Adipose tissue (tissue), 3 donors: ENCODE data around the gene TECTA. TPM values are rescaled to one million over a fixed set of nuclear protein-coding genes. Genes with fewer than 3 reads are reported as not detected.
"Not testable (repeated sequence)": the region's sequence is repeated elsewhere in the genome, so short reads cannot be mapped to it uniquely, and the experiment has no call there.

Experiments
- H3K27ac ChIP-seq: one replicate; pipeline ENCODE4 v1.5.1; 2013; ENCODE audit warnings: low read depth, low read length
- WGBS, 3 donors: extraction: QIAGEN DNeasy Blood & Tissue Kit; methylation state at CpG; one replicate each; pipeline ENCODE4 v1.1.7; 2013; 5-methylcytosine and 5-hydroxymethylcytosine counted together
- polyA plus RNA-seq, 3 donors: library from polyadenylated mRNA; stranded (reverse); fragments of 200-250 nt; gene quantifications; one replicate each; pipeline ENCODE4 v1.2.3, GENCODE V29; 2013
- donor health status: healthy with polysubstance abuse.
- donor health status: Bipolar disorder and iron deficiency.
- donor health status: healthy.

Gene TECTA
- polyA plus RNA-seq, 3 donors, result 0.20 to 0.67 (median 0.37) TPM

- H3K27ac ChIP-seq, result no peak overlapping the region
- 66 to 70% (median 66%) methylated on average over 9 of the region's 9 CpGs for WGBS, 3 donors
These were observed 12.6 kb downstream of the TECTA start for GRCh38 chr11:121113611-121114010.

GRCh38 chr11:121115024-121115423 is 14.0 kb downstream of the TECTA start:
- H3K27ac ChIP-seq, result not testable (repeated sequence)
- 40 to 100% (median 89%) methylated on average over 1 of the region's 1 CpG for WGBS, 3 donors

DNA sequence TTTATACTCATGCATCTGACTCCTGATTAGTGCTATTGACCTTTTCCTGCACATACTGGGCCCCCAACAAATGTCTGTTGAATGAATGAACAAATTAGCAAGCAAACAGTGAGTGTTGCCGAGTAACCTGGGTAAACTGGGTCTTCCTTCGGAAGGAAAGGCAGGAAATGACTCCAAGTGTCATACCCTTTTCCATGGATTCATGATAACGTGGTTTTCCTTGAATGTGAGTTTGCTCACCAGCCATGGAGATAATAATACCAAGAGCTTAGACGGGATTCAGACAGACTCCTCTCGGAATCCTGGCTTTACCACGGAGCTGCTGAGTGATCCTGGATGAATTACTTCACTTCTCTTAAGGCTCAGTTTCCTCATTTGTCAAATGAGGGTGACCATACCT is 16.7 kb downstream of the TECTA start:
- 53 to 64% (median 57%) methylated on average over 6 of the region's 6 CpGs for WGBS, 3 donors
- no peak overlapping the region for H3K27ac ChIP-seq

- H3K27ac ChIP-seq, result no peak overlapping the region
- WGBS, 3 donors, result 44 to 59% (median 45%) methylated on average over 1 of the region's 1 CpG
These were observed 18.4 kb downstream of the TECTA start for GRCh38 chr11:121119440-121119839.

DNA sequence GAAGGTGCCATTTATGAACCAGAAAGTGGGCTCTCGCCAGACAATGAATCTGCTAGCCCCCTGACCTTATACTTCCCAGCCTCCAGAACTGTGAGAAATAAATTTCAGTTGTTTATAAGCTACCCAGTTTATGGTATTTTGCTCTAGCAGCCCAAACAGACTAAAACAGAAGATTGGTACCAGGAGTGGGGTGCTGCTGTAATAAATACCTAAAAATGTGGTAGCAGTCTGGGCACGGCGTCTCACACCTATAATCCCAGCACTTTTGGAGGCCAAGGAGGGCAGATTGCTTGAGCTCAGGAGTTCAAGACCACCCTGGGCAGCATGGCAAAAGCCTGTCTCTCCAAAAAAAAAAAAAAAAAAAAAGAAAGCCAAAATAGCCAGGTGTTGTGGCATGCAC is 21.3 kb downstream of the TECTA start:
- H3K27ac ChIP-seq, result no peak overlapping the region
- 79 to 83% (median 80%) methylated on average over 3 of the region's 3 CpGs for whole genome bisulfite sequencing, 3 donors

DNA sequence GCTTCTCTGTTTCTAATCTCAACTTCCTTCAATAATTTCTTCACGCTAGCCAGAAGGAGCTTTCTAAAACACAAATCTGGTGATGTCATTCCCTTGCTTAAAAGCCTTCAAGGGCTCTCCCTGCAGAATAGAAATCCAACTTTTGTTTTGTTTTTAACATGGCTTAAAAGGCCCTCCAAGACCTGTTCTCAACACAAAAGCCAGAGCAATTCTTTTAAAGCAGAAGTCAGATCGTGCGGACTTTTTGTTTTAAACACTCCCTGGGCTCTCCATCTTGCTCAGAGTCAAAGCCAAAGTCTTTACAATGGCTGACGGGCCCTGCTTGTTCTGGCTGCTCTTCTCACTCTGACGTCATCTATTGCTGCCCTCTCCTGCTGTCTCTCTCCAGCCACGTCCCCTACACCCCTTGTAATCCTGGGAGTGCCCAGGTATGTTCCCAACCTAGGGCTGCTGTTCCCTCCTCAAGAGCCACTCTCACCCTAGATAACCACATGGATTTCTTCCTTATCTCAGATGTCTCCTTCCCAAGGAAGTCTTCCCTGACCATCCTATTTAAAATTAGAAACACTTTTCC is 22.5 kb downstream of the TECTA start:
- H3K27ac ChIP-seq, result no peak overlapping the region
- WGBS, 3 donors, result 54 to 71% (median 63%) methylated on average over 6 of the region's 6 CpGs

- no peak overlapping the region for H3K27ac ChIP-seq
- WGBS, 3 donors, result 96 to 98% (median 97%) methylated on average over 28 to 30 of the region's 30 CpGs
These were observed 26.8 kb downstream of the TECTA start for GRCh38 chr11:121127809-121128208.

- WGBS, 3 donors, result 93 to 96% (median 95%) methylated on average over 29 of the region's 29 CpGs
- H3K27ac ChIP-seq, result no peak overlapping the region
These were observed 28.6 kb downstream of the TECTA start for GRCh38 chr11:121129362-121130340.

- WGBS, 3 donors, result 89 to 94% (median 90%) methylated on average over 6 of the region's 6 CpGs
- H3K27ac ChIP-seq, result no peak overlapping the region
These were observed 30.6 kb downstream of the TECTA start for GRCh38 chr11:121131656-121132055.

- WGBS, 3 donors, result 83 to 84% (median 83%) methylated on average over 13 of the region's 13 CpGs
- no peak overlapping the region for H3K27ac ChIP-seq
These were observed 31.4 kb downstream of the TECTA start for GRCh38 chr11:121132211-121132976.

DNA sequence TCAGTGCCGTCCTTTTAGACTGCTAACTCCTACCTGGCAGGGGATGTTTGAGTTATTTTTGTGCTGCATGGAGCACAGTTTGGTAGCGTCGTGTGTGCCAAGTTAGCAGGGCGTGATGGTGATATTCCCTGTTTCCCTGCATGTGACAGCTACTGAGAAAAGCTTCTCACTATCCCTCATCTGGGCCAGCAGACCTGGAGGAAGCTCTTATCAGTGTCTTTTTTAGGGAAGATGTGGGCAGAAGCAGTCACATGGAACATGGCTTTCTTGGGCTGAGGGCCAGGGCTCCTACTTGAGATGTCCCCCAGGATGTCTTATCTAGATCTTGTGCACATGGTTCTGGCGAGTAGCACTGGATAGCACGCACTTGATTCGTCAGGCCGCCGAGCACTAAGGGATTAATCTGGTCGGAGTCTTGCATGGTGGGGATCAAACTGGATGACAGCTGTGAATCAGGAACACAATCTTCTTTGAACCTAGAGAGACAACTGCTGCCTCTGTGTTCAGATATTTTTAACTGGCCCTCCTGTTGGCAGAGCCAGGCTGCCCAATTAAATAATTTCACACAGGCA is 33.8 kb downstream of the TECTA start:
- H3K27ac ChIP-seq, result no peak overlapping the region
- 68 to 78% (median 71%) methylated on average over 10 of the region's 10 CpGs for WGBS, 3 donors

- 82 to 91% (median 88%) methylated on average over 11 of the region's 11 CpGs for WGBS, 3 donors
- H3K27ac ChIP-seq, result no peak overlapping the region
These were observed 36.0 kb downstream of the TECTA start for GRCh38 chr11:121137005-121137404.

- H3K27ac ChIP-seq, result no peak overlapping the region
- 89 to 94% (median 93%) methylated on average over 5 of the region's 5 CpGs for WGBS, 3 donors
These were observed 37.2 kb downstream of the TECTA start for GRCh38 chr11:121138259-121138658.

- WGBS, 3 donors, result 73 to 78% (median 78%) methylated on average over 8 of the region's 8 CpGs
- H3K27ac ChIP-seq, result no peak overlapping the region
These were observed 39.3 kb downstream of the TECTA start for GRCh38 chr11:121140369-121140768.

- WGBS, 3 donors, result 71 to 100% (median 87%) methylated on average over 1 of the region's 1 CpG
- no peak overlapping the region for H3K27ac ChIP-seq
These were observed 40.0 kb downstream of the TECTA start for GRCh38 chr11:121141066-121141465.

GRCh38 chr11:121143921-121144320 is 42.9 kb downstream of the TECTA start:
- H3K27ac ChIP-seq, result no peak overlapping the region
- WGBS, 3 donors, result 79 to 85% (median 80%) methylated on average over 5 of the region's 5 CpGs

GRCh38 chr11:121144723-121145122 is 43.7 kb downstream of the TECTA start:
- no peak overlapping the region for H3K27ac ChIP-seq
- WGBS, 3 donors, result 79 to 88% (median 84%) methylated on average over 5 of the region's 5 CpGs

DNA sequence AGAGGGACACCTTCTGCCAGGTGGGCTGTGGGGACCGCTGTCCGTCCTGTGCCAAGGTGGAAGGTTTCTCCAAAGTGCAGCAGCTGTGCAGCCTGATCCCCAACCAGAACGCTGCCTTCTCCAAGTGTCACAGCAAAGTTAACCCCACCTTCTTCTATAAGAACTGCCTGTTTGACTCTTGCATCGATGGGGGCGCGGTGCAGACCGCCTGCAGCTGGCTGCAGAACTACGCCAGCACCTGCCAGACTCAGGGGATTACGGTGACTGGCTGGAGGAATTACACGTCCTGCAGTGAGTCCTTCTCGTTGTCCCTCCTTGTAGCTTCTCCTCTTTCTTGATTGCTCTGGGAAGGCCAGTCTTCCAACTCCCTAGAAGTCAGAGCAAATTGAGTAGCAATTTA is 44.8 kb downstream of the TECTA start:
- H3K27ac ChIP-seq, result no peak overlapping the region
- 85 to 96% (median 86%) methylated on average over 11 of the region's 11 CpGs for WGBS, 3 donors

- no peak overlapping the region for H3K27ac ChIP-seq
- WGBS, 3 donors, result 91 to 96% (median 93%) methylated on average over 2 of the region's 2 CpGs
These were observed 48.1 kb downstream of the TECTA start for GRCh38 chr11:121149116-121149515.
